GM21528 (cell line): Measurements from ENCODE around the gene ABCA3.
A peak's percentile ranks its signal among the peaks of the same experiment; 100 is the strongest.

ENCODE experiments used
- ATAC-seq: cut with Tn5 transposase; IDR thresholded peaks from one replicate; pipeline ENCODE4 v1.9.1; 2021; ENCODE audit warnings: mild to moderate bottlenecking, moderate library complexity; ENCODE audit not compliant: unreplicated experiment, low FRiP score

The ABCA3 gene

GRCh38 chr16:2358811-2359210, 18.3 kb upstream of the ABCA3 start:
- no peak for ATAC-seq

- ATAC-seq: no peak
Observed at GRCh38 chr16:2357331-2357730, 16.8 kb upstream of the ABCA3 start.

- ATAC-seq: no peak
Observed at GRCh38 chr16:2350500-2350899, 10.0 kb upstream of the ABCA3 start.

- ATAC-seq: no peak
Observed at GRCh38 chr16:2343211-2343610, 2.7 kb upstream of the ABCA3 start.

- no peak for ATAC-seq
Observed at GRCh38 chr16:2341456-2342447, 1.2 kb upstream of the ABCA3 start.

GRCh38 chr16:2339521-2340484, 725 bp downstream of the ABCA3 start:
- ATAC-seq: peak; percentile 39

- ATAC-seq: no peak
Observed at GRCh38 chr16:2337431-2338296, 2.9 kb downstream of the ABCA3 start.

GRCh38 chr16:2335286-2335895, 5.1 kb downstream of the ABCA3 start:
- ATAC-seq: no peak

GRCh38 chr16:2333772-2334379, 6.7 kb downstream of the ABCA3 start:
- ATAC-seq: no peak

- no peak for ATAC-seq
Observed at GRCh38 chr16:2333231-2333630, 7.3 kb downstream of the ABCA3 start.

- ATAC-seq: no peak
Observed at GRCh38 chr16:2331931-2332267, 8.6 kb downstream of the ABCA3 start.

GRCh38 chr16:2331199-2331930, 9.2 kb downstream of the ABCA3 start:
- ATAC-seq: no peak

- ATAC-seq: no peak
Observed at GRCh38 chr16:2329532-2329931, 11.0 kb downstream of the ABCA3 start.

- ATAC-seq: no peak
Observed at GRCh38 chr16:2328428-2328827, 12.1 kb downstream of the ABCA3 start.

- no peak for ATAC-seq
Observed at GRCh38 chr16:2326191-2326590, 14.3 kb downstream of the ABCA3 start.

- no peak for ATAC-seq
Observed at GRCh38 chr16:2325791-2326190, 14.7 kb downstream of the ABCA3 start.

- ATAC-seq: no peak
Observed at GRCh38 chr16:2325181-2325580, 15.3 kb downstream of the ABCA3 start.

GRCh38 chr16:2324296-2324859, 16.1 kb downstream of the ABCA3 start:
- ATAC-seq: no peak
